IPS DF 4.7 (cell line): ENCODE measurements around the gene C2CD3.

ENCODE experiments used
- DNase-seq: peaks from one replicate; pipeline ENCODE4 v3.0.0-alpha.2; 2013; ENCODE audit warnings: low spot score; ENCODE audit errors: extremely low read depth

The C2CD3 gene

GRCh38 chr11:73981051-73981805 is 189.6 kb downstream of the C2CD3 start:
- no peak for DNase-seq

GRCh38 chr11:73980001-73980961 is 190.5 kb downstream of the C2CD3 start:
- no peak for DNase-seq

GRCh38 chr11:73978576-73979086 is 192.2 kb downstream of the C2CD3 start:
- no peak for DNase-seq

GRCh38 chr11:73977856-73978519 is 192.8 kb downstream of the C2CD3 start:
- no peak for DNase-seq

- no peak for DNase-seq
These were observed 194.2 kb downstream of the C2CD3 start for GRCh38 chr11:73976451-73977151.

GRCh38 chr11:73975479-73975757 is 195.4 kb downstream of the C2CD3 start:
- DNase-seq: no peak

GRCh38 chr11:73974604-73975478 is 196.0 kb downstream of the C2CD3 start:
- no peak for DNase-seq

GRCh38 chr11:73972620-73973449 is 198.0 kb downstream of the C2CD3 start:
- DNase-seq: no peak

- DNase-seq: no peak
These were observed 198.6 kb downstream of the C2CD3 start for GRCh38 chr11:73972187-73972586.

GRCh38 chr11:73971175-73971719 is 199.6 kb downstream of the C2CD3 start:
- DNase-seq: no peak

GRCh38 chr11:73969991-73970800 is 200.6 kb downstream of the C2CD3 start:
- DNase-seq: no peak

GRCh38 chr11:73969091-73969490 is 201.7 kb downstream of the C2CD3 start:
- DNase-seq: no peak

GRCh38 chr11:73968356-73968966 is 202.3 kb downstream of the C2CD3 start:
- DNase-seq: no peak

- no peak for DNase-seq
These were observed 205.1 kb downstream of the C2CD3 start for GRCh38 chr11:73965764-73966121.

GRCh38 chr11:73965076-73965763 is 205.6 kb downstream of the C2CD3 start:
- DNase-seq: no peak

- DNase-seq: no peak
These were observed 206.9 kb downstream of the C2CD3 start for GRCh38 chr11:73963861-73964260.
